Measurements from ENCODE around the gene PTPRM.
"Not testable (repeated sequence)": the region's sequence is repeated elsewhere in the genome, so short reads cannot be mapped to it uniquely, and the experiment has no call there.

Gene PTPRM

DNA sequence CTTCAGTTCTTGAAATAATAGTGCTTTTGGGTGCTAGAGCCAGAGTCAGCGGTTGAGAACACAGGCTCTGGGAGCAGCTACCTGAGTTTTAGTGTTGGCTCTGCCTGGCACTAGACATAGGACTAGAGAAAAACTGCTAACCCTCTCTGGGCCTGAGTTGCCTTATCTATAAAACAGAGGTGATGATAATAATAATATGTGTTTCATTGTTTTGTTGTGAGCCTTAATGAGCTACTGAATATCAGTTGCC, 391.7 kb downstream of the PTPRM start:
- DNase-seq, result no peak

DNA sequence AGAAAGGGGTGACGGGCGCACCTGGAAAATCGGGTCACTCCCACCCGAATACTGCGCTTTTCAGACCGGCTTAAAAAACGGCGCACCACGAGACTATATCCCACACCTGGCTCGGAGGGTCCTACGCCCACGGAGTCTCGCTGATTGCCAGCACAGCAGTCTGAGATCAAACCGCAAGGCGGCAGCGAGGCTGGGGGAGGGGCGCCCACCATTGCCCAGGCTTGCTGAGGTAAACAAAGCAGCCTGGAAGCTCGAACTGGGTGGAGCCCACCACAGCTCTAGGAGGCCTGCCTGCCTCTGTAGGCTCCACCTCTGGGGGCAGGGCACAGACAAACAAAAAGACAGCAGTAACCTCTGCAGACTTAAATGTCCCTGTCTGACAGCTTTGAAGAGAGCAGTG, 399.6 kb downstream of the PTPRM start:
- not testable (repeated sequence) for DNase-seq

DNA sequence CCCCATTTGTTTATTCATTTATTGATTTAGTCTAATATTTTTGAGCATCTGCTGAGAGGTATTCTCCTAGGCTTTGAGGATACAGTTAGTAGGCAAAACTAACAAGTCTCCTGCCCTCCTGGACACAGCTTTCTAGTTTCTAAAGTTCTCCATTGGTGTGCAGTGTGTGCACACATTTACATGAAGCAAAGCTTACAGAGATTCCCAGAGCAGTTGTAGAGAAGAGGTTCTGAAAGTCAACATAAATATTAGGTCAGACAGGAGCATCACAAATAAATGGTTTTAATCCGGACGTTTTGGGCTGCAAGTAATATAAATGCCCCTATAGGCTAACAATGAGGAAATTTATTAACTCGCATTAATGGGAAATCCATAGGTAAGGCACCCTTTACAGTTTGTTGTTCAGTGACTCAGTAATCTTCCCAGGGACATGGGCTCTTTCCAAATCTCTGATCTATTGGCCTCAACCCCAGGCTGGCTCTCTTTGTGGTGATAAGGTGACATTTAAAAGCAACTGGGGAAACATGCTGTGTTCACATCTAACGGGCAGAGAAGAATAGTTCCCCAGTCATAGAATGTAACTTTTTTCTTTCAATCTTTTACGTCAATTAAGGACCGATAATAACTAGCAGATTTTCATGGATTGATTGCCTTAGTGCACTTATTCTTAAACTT, 407.2 kb downstream of the PTPRM start:
- no peak for DNase-seq

DNA sequence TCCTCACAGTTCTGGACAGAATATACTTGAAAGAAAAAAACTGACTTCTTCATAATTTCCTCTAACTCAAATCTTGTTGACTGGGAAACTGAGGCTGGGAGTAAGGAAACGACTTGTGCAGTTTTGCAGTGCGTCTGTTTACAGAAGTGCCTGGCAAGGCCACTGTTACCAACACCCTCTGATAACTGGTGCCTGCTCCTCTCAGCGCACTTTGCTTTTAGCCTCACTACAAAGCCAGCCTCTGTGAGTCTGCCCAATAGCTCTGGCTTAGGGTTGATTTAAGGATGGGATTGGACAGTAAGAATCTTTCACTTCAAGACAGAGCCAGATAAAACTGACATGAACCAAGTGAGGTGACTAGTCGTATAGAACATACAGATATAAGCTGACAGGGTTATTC, 410.8 kb downstream of the PTPRM start:
- DNase-seq, result no peak

DNA sequence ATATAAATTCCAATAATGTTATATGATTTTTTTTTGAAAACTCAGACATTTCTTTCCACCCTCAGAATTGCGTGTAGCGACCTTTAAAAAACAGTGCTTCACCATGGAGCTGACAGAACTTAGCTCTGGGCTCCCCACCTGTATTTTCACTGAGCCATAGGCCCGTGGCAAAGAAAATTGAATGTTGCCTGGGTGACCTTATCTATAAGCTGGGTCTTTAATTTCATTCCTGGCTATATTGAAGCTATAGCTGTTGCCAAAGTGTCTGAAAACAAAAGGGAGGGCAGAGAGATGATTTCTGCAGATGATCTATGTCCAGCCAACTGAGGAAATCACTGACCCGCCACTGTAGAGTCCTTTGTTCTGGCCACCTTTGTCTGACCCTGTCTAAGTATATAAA, 411.7 kb downstream of the PTPRM start:
- no peak for DNase-seq

DNA sequence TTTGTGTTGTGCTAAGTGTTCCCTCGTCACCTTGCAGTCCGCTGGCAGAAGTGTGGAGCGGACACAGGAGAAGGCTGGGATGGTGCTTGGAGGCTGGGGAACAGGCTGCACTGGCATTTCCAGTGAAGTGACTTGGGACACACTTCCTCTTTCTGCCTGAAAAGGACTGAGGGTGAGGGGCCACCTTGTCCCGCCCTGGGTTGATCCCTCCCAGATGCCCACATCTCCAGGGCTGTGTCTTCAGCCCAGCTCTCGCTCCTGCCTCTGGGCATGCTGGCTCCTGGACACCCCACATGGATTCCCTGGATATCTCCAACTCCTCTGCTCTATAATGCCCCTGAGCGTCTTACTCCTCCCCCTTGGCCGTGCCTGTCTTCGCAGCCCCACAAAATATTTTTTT, 412.6 kb downstream of the PTPRM start:
- DNase-seq, result no peak

DNA sequence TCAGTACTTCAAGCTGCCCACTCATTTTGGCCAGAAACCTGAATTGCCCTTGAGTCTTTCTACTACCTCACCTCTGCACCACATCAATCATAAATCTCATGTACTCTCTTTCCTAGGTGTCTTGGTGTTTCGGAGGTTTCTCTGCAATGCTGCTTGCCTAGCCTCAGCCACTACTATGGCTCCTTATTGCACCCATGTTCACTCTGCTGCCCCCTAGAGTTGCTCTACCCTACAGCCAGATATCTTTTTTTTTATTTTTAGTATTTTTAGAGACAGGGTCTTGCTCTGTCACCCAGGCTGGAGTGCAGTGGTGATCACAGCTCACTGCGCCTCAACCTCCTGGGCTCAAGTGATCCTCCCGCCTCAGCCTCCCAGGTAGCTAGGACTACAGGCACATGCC, 413.0 kb downstream of the PTPRM start:
- DNase-seq, result no peak

DNA sequence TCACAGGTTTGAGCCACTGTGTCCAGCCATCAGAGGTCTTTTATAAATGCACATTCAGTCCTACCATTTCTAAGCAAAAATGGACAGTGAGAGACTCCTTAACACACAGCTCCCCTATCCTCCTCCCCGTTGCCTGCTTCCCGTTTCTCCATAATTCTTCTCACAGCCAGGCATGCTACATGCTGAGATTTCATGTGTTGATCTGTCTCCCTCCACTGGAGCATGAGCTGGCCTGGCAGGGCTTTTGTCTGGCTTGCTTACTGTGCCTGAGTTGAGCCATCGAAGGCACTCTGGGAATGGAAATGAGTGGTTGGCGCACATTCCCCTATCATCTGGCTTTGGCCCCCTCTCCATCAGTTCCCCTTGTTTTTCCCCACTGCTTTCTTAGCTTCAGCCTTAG, 413.5 kb downstream of the PTPRM start:
- DNase-seq, result no peak

DNA sequence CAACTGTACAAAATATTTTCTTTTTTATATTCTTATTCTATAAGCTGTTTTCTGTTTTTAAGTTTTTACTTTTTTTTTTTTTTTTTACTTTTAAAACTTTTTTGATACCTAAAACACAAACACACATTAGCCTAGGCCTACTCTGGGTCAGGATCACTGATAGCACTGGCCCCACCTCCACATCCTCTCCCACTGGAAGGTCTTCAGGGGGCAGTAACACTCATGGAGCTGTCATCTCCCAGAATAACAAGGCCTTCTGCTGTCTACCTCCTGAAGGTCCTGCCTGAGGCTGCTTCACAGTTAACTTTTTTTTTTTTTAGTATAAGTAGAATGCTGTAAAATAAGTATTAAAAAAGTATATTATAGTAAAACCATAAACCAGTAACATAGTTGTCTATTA, 415.1 kb downstream of the PTPRM start:
- no peak for DNase-seq

DNA sequence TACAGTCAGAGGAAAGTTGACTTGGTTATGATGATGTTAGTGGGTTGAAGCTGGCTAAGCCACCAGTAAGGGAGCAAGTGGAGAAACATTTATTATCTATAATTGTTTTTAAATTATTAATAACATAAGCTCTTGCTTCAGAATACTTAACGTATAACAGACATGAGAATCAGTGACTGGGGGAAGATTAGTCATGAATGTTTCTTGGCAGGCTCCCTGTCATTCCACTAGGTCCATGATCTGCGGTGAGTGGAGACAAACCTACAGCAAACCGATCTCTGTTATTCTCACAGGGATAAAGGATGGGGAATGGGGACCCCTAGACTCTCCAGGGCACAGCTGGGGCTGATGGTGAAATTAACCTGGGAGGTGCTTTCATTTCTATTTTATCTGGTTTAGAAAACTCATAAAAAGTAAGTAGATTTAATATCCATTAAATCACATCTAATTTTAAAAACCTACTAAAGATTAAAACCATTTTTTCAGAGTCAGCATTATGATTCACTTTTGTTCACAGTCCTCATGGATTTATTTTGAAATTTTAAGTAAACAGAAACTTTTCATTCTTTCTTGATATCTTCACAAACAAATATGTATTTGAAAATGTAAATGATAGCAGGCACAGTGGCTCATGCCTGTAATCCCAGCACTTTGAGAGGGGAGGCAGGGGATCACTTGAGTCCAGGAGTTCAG, 420.3 kb downstream of the PTPRM start:
- DNase-seq, result no peak

DNA sequence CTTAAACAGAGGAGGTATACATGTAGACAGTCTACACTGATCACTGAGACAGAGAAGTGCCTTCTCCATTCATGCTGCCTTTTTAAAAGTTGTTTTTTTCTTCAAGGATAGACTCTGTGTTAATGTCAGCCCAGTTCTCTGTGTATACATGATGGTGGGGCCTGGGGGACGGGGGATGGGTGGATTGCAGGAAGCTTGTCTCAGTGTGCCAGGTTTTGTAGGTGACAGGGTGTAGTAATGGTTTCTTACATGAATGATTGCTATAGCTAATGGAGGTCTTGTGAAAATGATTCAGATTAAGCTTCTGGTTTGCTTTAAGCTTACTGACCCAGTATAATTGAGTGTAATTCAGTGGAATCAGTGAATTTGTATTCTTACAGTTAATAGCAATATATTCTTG, 423.6 kb downstream of the PTPRM start:
- DNase-seq, result no peak

DNA sequence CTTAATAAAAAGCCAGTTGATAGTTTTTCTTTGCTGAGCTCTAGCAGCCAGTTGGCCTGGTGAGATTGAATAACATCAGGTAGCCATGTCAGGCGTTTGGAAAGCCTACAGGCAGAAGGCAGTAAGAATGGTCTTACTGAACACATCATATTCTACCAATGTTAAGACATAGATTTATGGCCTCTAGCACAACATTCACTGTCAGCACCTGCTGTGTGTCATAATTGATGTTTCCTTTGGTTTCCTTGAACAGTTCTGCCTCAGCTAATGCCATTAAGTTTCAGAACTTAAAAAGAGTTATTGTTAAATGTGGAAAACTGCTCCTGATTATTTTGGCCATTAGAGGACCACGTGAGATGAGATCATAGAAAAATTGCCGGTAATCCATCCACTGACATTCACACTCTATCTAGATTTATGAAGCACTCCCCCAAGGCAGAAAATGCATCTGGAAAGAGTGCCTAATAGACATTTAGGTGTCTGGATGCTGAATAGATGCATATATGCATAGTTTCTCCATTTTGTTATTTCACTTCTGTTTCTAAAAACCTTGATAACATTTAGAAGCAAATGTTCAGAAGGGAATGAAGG, 434.7 kb downstream of the PTPRM start:
- no peak for DNase-seq

DNA sequence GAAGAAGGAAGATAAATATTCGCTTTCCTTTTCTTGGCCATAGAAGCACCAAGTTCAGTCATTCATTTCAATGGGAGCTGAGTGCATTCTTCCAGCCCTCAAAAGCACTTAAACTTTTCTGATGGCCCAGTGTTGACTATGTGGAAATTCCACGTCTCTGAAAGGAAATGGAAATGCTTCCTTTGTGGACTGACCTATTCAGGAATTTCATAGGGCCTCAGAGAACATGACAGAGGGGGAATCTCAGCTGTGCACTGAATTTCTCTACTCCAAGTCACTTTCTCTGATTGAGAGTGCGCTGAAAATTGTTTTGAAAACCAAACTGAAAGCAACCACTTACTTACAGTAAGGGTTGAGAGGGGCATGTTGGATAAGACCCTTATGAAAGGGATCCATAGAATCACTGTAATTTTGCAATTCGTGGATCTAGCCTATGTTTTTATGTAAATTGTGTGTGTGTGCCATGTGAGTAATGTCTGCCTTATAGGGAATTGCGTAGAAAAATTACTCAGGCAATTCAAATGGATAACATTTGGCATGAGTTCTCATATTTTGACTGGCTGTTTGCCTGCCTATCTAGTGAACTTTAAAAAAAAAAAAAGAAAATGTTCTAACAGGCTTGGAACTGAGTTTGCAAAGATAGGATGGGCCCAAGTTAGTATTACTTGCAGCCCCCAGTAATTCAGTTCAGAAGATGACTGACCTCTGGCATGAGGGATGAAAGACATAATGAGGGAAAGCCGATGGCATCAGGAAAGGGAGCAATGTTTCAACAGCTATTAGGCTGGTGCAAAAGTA, 437.0 kb downstream of the PTPRM start:
- no peak for DNase-seq

DNA sequence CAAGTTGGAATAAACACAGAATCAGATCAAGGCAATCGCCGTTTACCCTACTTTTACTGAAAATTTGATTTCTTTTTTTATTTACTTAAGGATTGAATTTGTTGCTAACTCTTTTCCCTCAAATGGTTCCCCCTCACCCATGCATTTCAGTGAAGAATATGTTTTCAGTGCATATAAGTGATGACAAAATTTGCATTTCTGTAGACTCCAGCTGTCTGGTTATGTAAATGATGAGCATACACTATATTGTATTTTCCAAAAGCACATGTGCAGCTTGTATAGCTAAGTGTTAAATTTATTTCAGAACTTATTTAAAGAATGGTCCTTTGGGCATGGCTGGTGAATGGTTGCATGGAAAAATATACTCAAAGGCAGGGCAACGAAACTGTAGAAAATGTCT, 437.7 kb downstream of the PTPRM start:
- DNase-seq, result no peak

DNA sequence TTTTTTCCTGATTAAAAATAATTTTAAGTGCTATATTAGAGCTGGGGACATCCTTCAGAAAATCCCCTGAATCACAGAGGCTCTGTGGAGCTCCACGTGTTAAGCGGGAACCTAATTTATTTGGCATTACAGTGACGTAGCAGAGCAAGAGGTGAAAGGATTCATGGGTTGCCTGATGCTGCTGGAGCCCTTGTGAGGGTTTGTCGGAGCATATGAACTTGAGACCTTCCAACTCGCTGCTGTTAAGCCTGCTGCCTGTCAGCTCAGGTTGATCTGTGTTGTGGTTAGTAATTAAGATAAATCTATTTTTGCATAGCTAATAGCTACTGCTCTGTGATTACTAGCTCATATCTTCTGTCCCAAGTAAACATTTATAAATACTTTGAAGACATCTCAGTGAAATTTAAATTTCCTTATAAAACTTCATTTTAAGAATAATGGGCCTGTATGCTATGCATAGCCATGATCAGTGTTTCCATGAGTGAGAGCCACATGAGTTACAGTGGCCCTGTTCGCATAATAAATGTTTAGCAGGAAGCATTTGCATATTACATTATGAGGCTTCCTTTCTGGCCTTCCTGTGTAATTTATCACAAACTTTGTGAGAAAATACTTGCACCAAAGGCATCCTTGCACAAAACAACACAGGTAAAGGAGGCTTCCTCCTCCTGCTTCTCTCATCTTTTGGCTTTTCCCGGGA, 438.9 kb downstream of the PTPRM start:
- DNase-seq, result no peak

DNA sequence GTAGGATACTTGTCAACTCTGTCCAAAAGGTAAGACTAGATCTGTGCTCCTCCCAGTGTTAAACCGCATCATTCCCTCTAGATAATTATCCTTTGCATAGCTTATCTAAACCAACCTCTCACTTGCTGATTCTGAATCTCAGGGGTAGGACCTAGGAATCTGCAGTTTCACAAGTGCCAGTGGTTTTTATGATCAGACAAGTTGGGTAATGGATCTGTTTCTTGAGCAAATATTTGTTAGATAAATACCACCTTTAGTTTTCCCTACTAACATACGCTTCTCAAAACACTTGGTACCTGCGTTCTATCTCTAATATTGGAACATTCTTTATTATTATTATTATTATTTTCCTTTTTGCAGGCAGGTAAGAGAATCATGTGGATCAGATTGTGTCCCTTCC, 439.9 kb downstream of the PTPRM start:
- DNase-seq, result no peak

DNA sequence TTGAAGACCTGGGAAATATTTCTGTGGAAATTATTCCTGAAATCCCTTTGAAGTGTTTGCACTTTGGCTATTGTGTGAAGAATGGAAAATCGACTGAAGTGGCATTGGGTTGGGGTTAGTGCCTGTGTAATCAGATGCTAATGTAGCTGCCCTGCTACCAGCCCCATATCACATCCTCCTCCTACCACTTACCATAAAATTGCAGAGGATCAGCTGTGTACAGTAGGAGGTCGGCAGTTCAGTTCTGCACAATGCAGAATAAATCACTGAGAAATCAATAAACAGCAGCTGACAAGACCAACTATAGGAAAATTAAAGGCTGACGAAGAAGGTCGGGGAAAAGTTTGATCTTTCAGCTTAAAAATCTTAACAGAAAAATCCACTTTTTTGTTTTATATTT, 440.9 kb downstream of the PTPRM start:
- DNase-seq, result no peak

DNA sequence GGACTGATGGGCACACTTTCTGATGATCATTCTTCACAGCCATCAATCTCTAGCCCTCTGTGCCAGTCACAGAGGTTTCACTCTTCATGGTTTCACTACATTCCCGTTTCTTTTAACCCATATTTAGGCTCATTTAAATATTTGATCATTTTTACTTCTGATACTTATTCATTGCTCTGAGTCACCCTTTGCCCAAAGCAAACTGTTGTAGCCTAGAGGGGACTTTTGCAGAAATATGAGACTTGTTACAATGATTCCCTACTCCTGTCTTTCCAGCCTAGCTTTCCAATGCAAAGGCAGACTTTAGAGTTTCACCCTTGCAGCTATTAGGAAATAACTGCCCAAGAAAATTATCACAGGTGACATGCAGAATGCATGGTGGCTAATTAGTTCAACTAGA, 444.2 kb downstream of the PTPRM start:
- DNase-seq, result no peak

DNA sequence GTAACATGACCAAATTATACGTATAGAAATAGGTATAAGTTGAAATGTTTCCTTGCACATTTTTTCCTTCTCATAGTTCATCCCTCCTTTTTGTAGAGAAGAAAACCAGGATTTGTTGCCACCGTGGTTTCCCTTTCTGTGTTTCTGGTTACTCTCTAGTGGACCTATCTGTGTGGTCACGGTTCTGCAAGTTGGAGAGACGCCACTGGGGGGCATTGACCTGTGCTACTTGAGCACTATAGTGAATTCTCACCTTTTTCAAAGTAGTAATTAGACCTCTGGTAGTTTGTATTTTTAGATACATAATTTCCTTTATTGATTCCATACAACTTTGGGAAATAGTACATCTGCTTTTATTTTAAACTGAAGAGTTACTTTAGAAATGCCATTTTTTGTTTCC, 444.8 kb downstream of the PTPRM start:
- no peak for DNase-seq

DNA sequence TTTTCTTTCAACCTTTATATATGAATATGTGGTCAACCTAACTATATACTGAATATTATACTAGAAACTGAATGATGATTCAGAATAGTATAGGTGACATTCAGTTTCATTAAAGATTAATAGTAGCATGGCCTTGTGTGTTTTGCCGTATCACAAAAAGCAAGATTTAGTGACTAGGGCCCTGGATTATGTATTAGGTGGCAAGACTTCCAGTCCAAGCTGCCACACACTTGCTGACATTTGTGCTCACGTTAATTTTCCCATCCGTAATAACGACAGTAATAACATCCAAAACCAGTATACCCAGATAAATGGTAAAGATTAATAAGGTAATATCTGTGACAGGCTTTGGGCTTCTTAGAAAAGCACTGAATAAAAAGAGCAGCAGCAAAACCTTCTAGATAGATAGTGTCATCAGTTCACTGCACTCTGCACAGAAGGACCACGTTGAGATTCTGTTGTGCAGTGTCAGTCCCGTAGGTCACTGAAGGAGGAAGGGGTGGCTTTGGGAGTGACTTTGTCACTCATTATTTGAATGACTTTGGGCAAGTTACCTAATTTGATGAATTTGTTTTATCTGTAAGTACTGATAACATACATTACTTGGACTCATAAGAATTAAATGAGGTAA, 451.7 kb downstream of the PTPRM start:
- DNase-seq, result no peak

DNA sequence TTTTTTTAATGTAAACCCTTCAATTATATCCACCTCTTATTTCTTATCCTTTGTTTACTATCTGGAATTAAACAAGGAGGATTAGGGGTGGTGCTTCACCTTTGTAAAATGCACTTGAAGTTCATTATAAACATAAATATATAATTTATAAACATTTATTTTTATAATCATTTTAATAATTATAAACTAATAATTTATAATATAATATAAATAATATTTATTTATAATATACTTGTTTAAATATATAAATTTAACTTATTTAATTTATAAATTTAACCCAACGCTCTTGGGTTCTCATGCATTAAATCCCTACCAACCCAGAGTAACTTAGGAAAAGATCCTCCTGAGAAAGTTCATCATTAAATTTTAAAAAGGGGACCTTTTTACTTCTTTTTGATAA, 452.5 kb downstream of the PTPRM start:
- DNase-seq, result no peak

DNA sequence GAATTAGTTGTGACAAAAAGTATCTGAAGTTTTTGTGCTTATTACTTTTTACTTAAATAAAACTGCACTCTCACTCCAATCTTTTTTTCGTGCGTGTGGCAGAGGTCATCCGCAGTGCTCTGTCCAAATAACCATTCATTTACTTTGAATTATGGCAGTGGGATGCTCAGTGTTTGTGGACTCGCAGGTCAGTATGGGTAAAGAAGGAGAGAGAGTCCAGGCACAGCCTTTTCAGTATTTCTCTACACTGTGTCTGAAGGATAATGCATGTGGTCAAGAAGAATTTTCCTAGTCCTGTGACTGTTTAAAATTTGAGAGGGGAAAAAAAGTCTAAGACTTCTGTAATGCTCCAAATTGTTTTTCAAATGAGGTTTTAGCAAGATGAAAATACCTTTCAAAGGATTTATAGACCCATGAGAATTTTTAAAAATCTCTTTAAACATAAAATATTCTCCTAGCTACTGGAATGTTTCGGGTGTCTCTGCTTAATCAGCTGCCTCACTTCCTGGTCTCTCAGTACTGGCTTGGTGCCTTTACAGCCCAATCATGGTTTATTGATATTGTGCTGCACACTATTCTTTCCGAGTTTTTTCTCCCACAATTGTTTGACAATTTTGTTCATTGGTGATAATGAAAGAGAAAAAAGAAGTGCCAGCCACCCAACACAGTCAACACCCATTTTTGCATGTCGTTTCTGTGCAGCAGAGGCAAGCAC, 453.2 kb downstream of the PTPRM start:
- no peak for DNase-seq

All from stimulated activated CD4-positive, alpha-beta T cell treated with anti-CD3 and anti-CD28 coated beads, Interleukin-2, amount 100 ng/mL, for 48 hours (primary cell).